ENCODE results near the gene PEX5L. TPM values are rescaled to one million over a fixed set of nuclear protein-coding genes. Genes with fewer than 3 reads are reported as not detected.

PEX5L gene
- total and polyA plus RNA-seq, 10 of the 15 experiments (the other 5 are each of a cell fraction or from before 2014, with no cell fraction given), result 0.11 to 17.0 (median 0.50) TPM

DNA sequence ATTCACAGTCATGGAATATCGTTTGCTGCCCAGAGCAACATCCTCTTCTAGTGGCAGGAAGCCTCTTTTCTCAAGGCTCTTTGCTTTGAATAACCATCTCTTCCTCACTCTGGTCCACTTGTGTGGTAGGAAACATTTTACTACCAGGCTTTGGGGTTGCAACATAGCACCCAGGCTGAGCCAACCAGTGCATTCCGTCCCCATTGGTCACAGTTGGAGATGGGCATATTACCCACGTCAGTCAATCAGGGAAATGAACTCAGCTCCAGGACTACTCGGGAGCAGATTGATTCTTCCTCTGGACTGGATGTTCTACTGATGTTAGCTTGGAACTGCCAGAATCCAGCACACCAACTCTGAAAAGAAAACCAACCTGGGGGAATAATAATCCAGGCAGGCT is 4.2 kb upstream of the PEX5L start:
- H3K4me2 ChIP-seq (ENCODE audit: control insufficient read depth, insufficient read depth), result no peak overlapping the region
- ATAC-seq, result no peak
- FAIRE-seq, result no peak
- H2AFZ ChIP-seq (ENCODE audit: control insufficient read depth, low read depth, low read length), result no peak overlapping the region
- DNase-seq (ENCODE audit: low read depth, low spot score), result no peak
- no peaks in the 10 kb centered on the region for H4K20me1 ChIP-seq (ENCODE audit: control insufficient read depth, insufficient read depth)
- 0 out of 4 replicates have a peak, but pooled peaks cover 0 to 3% of the 10 kb centered on the region in 2 experiments for H3K27me3 ChIP-seq (replicated peaks in 1 of 2; ENCODE audit: control insufficient read depth in 2 of 2, insufficient read depth in 2 of 2, low read length in 1 of 2)
- in situ Hi-C loops (cut with MboI), result no loop called here
- no peak for TF ChIP-seq KLF5 (IDR thresholded peaks at IDR 0.05; ENCODE audit: partially characterized antibody)
- TF ChIP-seq ZZZ3 (IDR thresholded peaks at IDR 0.05; ENCODE audit: control insufficient read depth, insufficient read length, low read depth), result no peak
- TF ChIP-seq BHLHE40 (IDR thresholded peaks at IDR 0.05; ENCODE audit: borderline replicate concordance in 1 of 2, low read depth in 2 of 2, low read length in 1 of 2), result no peak
- TF ChIP-seq, protein P1, sequence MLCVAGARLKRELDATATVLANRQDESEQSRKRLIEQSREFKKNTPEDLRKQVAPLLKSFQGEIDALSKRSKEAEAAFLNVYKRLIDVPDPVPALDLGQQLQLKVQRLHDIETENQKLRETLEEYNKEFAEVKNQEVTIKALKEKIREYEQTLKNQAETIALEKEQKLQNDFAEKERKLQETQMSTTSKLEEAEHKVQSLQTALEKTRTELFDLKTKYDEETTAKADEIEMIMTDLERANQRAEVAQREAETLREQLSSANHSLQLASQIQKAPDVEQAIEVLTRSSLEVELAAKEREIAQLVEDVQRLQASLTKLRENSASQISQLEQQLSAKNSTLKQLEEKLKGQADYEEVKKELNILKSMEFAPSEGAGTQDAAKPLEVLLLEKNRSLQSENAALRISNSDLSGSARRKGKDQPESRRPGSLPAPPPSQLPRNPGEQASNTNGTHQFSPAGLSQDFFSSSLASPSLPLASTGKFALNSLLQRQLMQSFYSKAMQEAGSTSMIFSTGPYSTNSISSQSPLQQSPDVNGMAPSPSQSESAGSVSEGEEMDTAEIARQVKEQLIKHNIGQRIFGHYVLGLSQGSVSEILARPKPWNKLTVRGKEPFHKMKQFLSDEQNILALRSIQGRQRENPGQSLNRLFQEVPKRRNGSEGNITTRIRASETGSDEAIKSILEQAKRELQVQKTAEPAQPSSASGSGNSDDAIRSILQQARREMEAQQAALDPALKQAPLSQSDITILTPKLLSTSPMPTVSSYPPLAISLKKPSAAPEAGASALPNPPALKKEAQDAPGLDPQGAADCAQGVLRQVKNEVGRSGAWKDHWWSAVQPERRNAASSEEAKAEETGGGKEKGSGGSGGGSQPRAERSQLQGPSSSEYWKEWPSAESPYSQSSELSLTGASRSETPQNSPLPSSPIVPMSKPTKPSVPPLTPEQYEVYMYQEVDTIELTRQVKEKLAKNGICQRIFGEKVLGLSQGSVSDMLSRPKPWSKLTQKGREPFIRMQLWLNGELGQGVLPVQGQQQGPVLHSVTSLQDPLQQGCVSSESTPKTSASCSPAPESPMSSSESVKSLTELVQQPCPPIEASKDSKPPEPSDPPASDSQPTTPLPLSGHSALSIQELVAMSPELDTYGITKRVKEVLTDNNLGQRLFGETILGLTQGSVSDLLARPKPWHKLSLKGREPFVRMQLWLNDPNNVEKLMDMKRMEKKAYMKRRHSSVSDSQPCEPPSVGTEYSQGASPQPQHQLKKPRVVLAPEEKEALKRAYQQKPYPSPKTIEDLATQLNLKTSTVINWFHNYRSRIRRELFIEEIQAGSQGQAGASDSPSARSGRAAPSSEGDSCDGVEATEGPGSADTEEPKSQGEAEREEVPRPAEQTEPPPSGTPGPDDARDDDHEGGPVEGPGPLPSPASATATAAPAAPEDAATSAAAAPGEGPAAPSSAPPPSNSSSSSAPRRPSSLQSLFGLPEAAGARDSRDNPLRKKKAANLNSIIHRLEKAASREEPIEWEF (IDR thresholded peaks at IDR 0.05; ENCODE audit: insufficient replicate concordance, low read depth, low read length), result no peak
- TF ChIP-seq BACH1 (IDR thresholded peaks at IDR 0.05; ENCODE audit: borderline replicate concordance), result no peak
- no peak overlapping the region for H3K4me3 ChIP-seq
- H3K79me2 ChIP-seq (ENCODE audit: control insufficient read depth, insufficient read depth, low read length), result no peaks in the 10 kb centered on the region
- BruUV-seq (replicated peaks), result no TSS peak
- intact Hi-C loops (cut with micrococcal nuclease; ENCODE audit: unreplicated experiment), result no loop called here
- H3K36me3 ChIP-seq (ENCODE audit: control insufficient read depth in 2 of 2, insufficient read depth in 2 of 2, low read length in 1 of 2), result no peaks in the 10 kb centered on the region
- SMC1A ChIA-PET (ENCODE audit: uncharacterized antibody, unreplicated experiment), result interaction anchor here (0.7 to 2.0 kb wide), 4 partner anchors 8 to 277 kb away, joined by 3 to 7 read pairs (median 4); no protein-coding TSS in a partner anchor
- CTCF ChIA-PET, result interaction anchor here (1.3 kb wide), 1 partner anchor 111 kb away, joined by 5 read pairs; no protein-coding TSS in a partner anchor
- 16% methylated on average over 4 of the region's 4 CpGs for WGBS (ENCODE audit: insufficient coverage, insufficient replicate concordance, low lambda C conversion rate, missing lambda C conversion rate)
- RAD21 ChIA-PET (ENCODE audit: unreplicated experiment), result no interaction called here
- no peak overlapping the region for H3K9ac ChIP-seq (ENCODE audit: control insufficient read depth, insufficient read depth, low read length)
- no peak overlapping the region for H3K27ac ChIP-seq (ENCODE audit: control insufficient read depth, insufficient read depth)
- POLR2A ChIA-PET, result no interaction called here
- no peaks in the 10 kb centered on the region for H3K9me3 ChIP-seq (replicated peaks; ENCODE audit: control insufficient read depth, insufficient read depth, low read length)
- peaks cover 5% of the 10 kb centered on the region; the same call in 1 of the 2 replicates for H3K4me1 ChIP-seq (ENCODE audit: control insufficient read depth, insufficient read depth, low read length)
